GM21723 (cell line): ENCODE results near the gene IL2RG.
A peak's percentile ranks its signal among the peaks of the same experiment; 100 is the strongest.

Experiments
- ATAC-seq: cut with Tn5 transposase; IDR thresholded peaks from one replicate; pipeline ENCODE4 v1.9.1; 2021; ENCODE audit warnings: mild to moderate bottlenecking, moderate library complexity; ENCODE audit not compliant: unreplicated experiment

Gene IL2RG

GRCh38 chrX:71081330-71082123, 29.9 kb downstream of the IL2RG start:
- ATAC-seq: no peak

GRCh38 chrX:71070531-71070930, 40.8 kb downstream of the IL2RG start:
- no peak for ATAC-seq

- ATAC-seq: peak; percentile 95
These were observed 43.1 kb downstream of the IL2RG start, which contains the start of gene SNX12 for GRCh38 chrX:71068044-71068918. TSS of gene SNX12 (minus strand) at chrX:71068334. CDS start at chrX:71068306, 28 bp downstream.

- ATAC-seq: no peak
These were observed 43.7 kb downstream of the IL2RG start for GRCh38 chrX:71067712-71068043.

GRCh38 chrX:71067089-71067488, 44.3 kb downstream of the IL2RG start:
- ATAC-seq: no peak

- ATAC-seq: no peak
These were observed 51.2 kb downstream of the IL2RG start for GRCh38 chrX:71060127-71060526.

GRCh38 chrX:71057848-71058530, 53.4 kb downstream of the IL2RG start:
- no peak for ATAC-seq
